GM12878 (cell line): ENCODE results near the gene DDR2. TPM values are rescaled to one million over a fixed set of nuclear protein-coding genes. Genes with fewer than 3 reads are reported as not detected.

Source experiments
- ATAC-seq: fragments of 200-7000 bp; cut with Tn5 transposase; 3 replicates; pipeline ENCODE4 v1.9.1; 2020; ENCODE audit warnings: mild to moderate bottlenecking, moderate library complexity
- BruUV-seq: library from RNA; stranded (reverse); fragments of 400-500 nt; replicated peaks from 2 replicates; lab custom pipeline; 2021; lab: Mats Ljungman, UMichigan
- CTCF ChIA-PET: fragments of 300-600 bp; sonication (Branson Sonifier 250); formaldehyde crosslinking; extraction: SDS; loops from one replicate; lab custom pipeline; 2021; ENCODE audit warnings: inconsistent platforms; lab: Yijun Ruan, JAX
- POLR2A ChIA-PET: fragments of 350-600 bp; formaldehyde crosslinking; extraction: SDS; loops from one replicate; lab custom pipeline; 2021; ENCODE audit warnings: inconsistent platforms; lab: Charles Lee
- RAD21 ChIA-PET: fragments of 300-600 bp; sonication (Branson Sonifier 250); formaldehyde crosslinking; loops from one replicate; lab custom pipeline; 2023; ENCODE audit warnings: antibody characterized with exemption; ENCODE audit not compliant: unreplicated experiment; lab: Charles Lee
- SMC1A ChIA-PET: fragments of 300-600 bp; sonication (Branson Sonifier 250); formaldehyde crosslinking; loops from one replicate; lab custom pipeline; 2023; ENCODE audit not compliant: unreplicated experiment, uncharacterized antibody; lab: Charles Lee
- DNase-seq: peaks from one replicate; pipeline ENCODE4 v3.0.0-alpha.2; 2011; ENCODE audit warnings: low read depth, low spot score
- FAIRE-seq: peaks from 3 replicates; lab custom pipeline; 2011; peaks lifted over from hg19 to GRCh38; lab: Jason Lieb, UNC
- H2AFZ ChIP-seq: 2 replicates; pipeline ENCODE4 v1.6.0; 2011; ENCODE audit warnings: low read depth, low read length, control low read depth; ENCODE audit not compliant: control insufficient read depth
- H3K27ac ChIP-seq: 2 replicates; pipeline ENCODE4 v1.5.1; 2011; ENCODE audit warnings: control low read depth; ENCODE audit not compliant: control insufficient read depth, insufficient read depth
- H3K27me3 ChIP-seq, 2 experiments: replicated peaks in 1 of 2; 2 replicates each; pipeline versions ENCODE4 v1.6.0 to v1.6.1; 2011; ENCODE audit warnings: low read length in 1 of 2; ENCODE audit not compliant: control insufficient read depth in 2 of 2, insufficient read depth in 2 of 2
- H3K36me3 ChIP-seq, 2 experiments: 2 replicates each; pipeline ENCODE4 v1.5.1; 2011; ENCODE audit warnings: low read length in 1 of 2; ENCODE audit not compliant: control insufficient read depth in 2 of 2, insufficient read depth in 2 of 2
- H3K4me1 ChIP-seq: 2 replicates; pipeline ENCODE4 v1.6.1; 2011; ENCODE audit warnings: mild to moderate bottlenecking, low read length, moderate library complexity, mixed read lengths; ENCODE audit not compliant: control insufficient read depth, insufficient read depth
- H3K4me2 ChIP-seq: 2 replicates; pipeline ENCODE4 v1.6.0; 2011; ENCODE audit warnings: control low read depth; ENCODE audit not compliant: control insufficient read depth, insufficient read depth
- H3K4me3 ChIP-seq: fragments of 200-600 bp; sonication (generic); 2 replicates; pipeline ENCODE4 v1.5.1; 2016
- H3K79me2 ChIP-seq: 2 replicates; pipeline ENCODE4 v1.6.0; 2011; ENCODE audit warnings: low read length; ENCODE audit not compliant: control insufficient read depth, insufficient read depth
- H3K9ac ChIP-seq: 2 replicates; pipeline ENCODE4 v1.8.0; 2011; ENCODE audit warnings: low read length, control low read depth, mixed read lengths; ENCODE audit not compliant: control insufficient read depth, insufficient read depth
- H3K9me3 ChIP-seq: replicated peaks from 3 replicates; pipeline ENCODE4 v1.5.1; 2011; ENCODE audit warnings: mild to moderate bottlenecking, low read length; ENCODE audit not compliant: control insufficient read depth, insufficient read depth
- H4K20me1 ChIP-seq: 2 replicates; pipeline ENCODE4 v1.6.0; 2011; ENCODE audit not compliant: control insufficient read depth, insufficient read depth
- CTCF ChIP-seq, 3 experiments: IDR thresholded peaks in 2 of 3; conservative IDR thresholded peaks in 1 of 3; 2 replicates each; pipeline ENCODE4 v1.5.1; 2011; ENCODE audit warnings: low read depth in 3 of 3, low read length in 3 of 3, mild to moderate bottlenecking in 3 of 3, control low read depth in 2 of 3, moderate library complexity in 2 of 3, inconsistent platforms in 1 of 3, mixed read lengths in 1 of 3; ENCODE audit not compliant: control insufficient read depth in 2 of 3, insufficient read depth in 1 of 3; ENCODE audit errors: extremely low read depth in 1 of 3
- ESRRA ChIP-seq: IDR thresholded peaks from 2 replicates; pipeline ENCODE4 v1.6.1; 2012; ENCODE audit warnings: mild to moderate bottlenecking, low read length, improper control_type of control experiment
- MEF2A ChIP-seq: IDR thresholded peaks from 2 replicates; pipeline ENCODE4 v1.6.1; 2011; ENCODE audit warnings: low read depth, mild to moderate bottlenecking, low read length, moderate library complexity; ENCODE audit not compliant: insufficient read depth
- SUZ12 ChIP-seq: fragments of 200-600 bp; sonication (generic); IDR thresholded peaks from one replicate; pipeline ENCODE4 v1.6.1; 2018; ENCODE audit warnings: antibody characterized with exemption, mild to moderate bottlenecking; ENCODE audit not compliant: unreplicated experiment
- WGBS: methylation state at CpG from one replicate; pipeline ENCODE4 v1.1.6; 2016; ENCODE audit warnings: low lambda C conversion rate; ENCODE audit not compliant: insufficient replicate concordance, insufficient coverage; ENCODE audit errors: missing lambda C conversion rate; 5-methylcytosine and 5-hydroxymethylcytosine counted together
- in situ Hi-C: fragments of 300-500 bp; cut with MboI; formaldehyde crosslinking; loops from 9 replicates; pipeline ENCODE4 v1.14.3; 2018; ENCODE audit warnings: mixed read lengths
- intact Hi-C: fragments of 100-400 bp; cut with micrococcal nuclease; formaldehyde crosslinking; loops from one replicate; pipeline ENCODE4 v1.14.2; 2022; ENCODE audit not compliant: unreplicated experiment
- polyA plus RNA-seq, 11 experiments: library from polyadenylated mRNA; depleted of rRNA in 4 of 11; unstranded in 6 of 11; stranded (reverse) in 5 of 11; fragments of >200 nt; fragmentation: Nextera tagmentation in 4 of 11; fragmentation: Illumina TruSeq in 1 of 11; extraction: Ambion mirVana in 4 of 11; extraction: Trizol in 1 of 11; gene quantifications; 1 replicate in 1 of 11; 2 replicates in 10 of 11; pipeline versions ENCODE4 v1.2.1 to v1.2.3, GENCODE V29; 2011 to 2016; ENCODE audit warnings: inconsistent platforms in 2 of 11, missing spikeins in 2 of 11, low read depth in 1 of 11
- total RNA-seq, 4 experiments: library from RNA; depleted of rRNA in 3 of 4; stranded (reverse); fragments of >200 nt in 3 of 4; fragmentation: Illumina TruSeq in 1 of 4; extraction: Trizol in 1 of 4; gene quantifications; 2 replicates each; pipeline versions ENCODE4 v1.2.1 to v1.2.3, GENCODE V29; 2013 to 2021

DDR2 gene
- total and polyA plus RNA-seq, 10 of the 15 experiments (the other 5 are each of a cell fraction or from before 2014, with no cell fraction given) = 1.9 to 8.8 (median 5.5) TPM

GRCh38 chr1:162755306-162755705, 123.0 kb downstream of the DDR2 start (continued):
- no peak for TF ChIP-seq SUZ12
- no peak for TF ChIP-seq MEF2A

GRCh38 chr1:162756523-162756922, 124.3 kb downstream of the DDR2 start:
- ChIA-PET CTCF (interaction anchor here (1.0 kb wide), 1 partner anchor 143 kb away, joined by 3 read pairs; no protein-coding TSS in a partner anchor), RAD21 (interaction anchor here (0.9 kb wide), 1 partner anchor 127 kb away, joined by 3 read pairs; no protein-coding TSS in a partner anchor), POLR2A (interaction anchor here (0.5 kb wide), 1 partner anchor 13 kb away, joined by 3 read pairs; no protein-coding TSS in a partner anchor), SMC1A (interaction anchor here (2.0 kb wide), 1 partner anchor 143 kb away, joined by 7 read pairs; no protein-coding TSS in a partner anchor)
- no peaks in the 10 kb centered on the region for H3K9me3 ChIP-seq
- no peak overlapping the region for H3K4me3 ChIP-seq
- H3K27ac ChIP-seq = no peak overlapping the region
- no peaks in the 10 kb centered on the region for H3K79me2 ChIP-seq
- no peak for TF ChIP-seq ESRRA
- TF ChIP-seq CTCF (IDR thresholded peaks at IDR 0.05 in 2 of 3, conservative IDR thresholded peaks at IDR 0.05 in 1 of 3; ENCODE audit: control insufficient read depth in 2 of 3, extremely low read depth in 1 of 3, insufficient read depth in 1 of 3, low read depth in 3 of 3, low read length in 3 of 3) = peak in 1 of 3 experiments; percentile 22; a peak in 1 of 6 replicates
- H3K27me3 ChIP-seq = no peaks in the 10 kb centered on the region
- H3K4me1 ChIP-seq = no peaks in the 10 kb centered on the region
- no peaks in the 10 kb centered on the region for H3K36me3 ChIP-seq
- in situ Hi-C loops (no loop called here), intact Hi-C loops (no loop called here)
- WGBS = 59% methylated on average over 5 of the region's 5 CpGs
- no peak for DNase-seq
- FAIRE-seq = no peak
- no peak overlapping the region for H3K9ac ChIP-seq
- no peak for ATAC-seq
- no TSS peak for BruUV-seq
- H4K20me1 ChIP-seq = no peaks in the 10 kb centered on the region
- H2AFZ ChIP-seq = no peak overlapping the region
- H3K4me2 ChIP-seq = no peak overlapping the region
